H9 (cell line): ENCODE results near the gene LGALS9B. TPM values are rescaled to one million over a fixed set of nuclear protein-coding genes. Genes with fewer than 3 reads are reported as not detected.
"Not testable (repeated sequence)": the region's sequence is repeated elsewhere in the genome, so short reads cannot be mapped to it uniquely, and the experiment has no call there.

Source experiments
- DNase-seq: peaks from one replicate; pipeline ENCODE4 v3.0.0-alpha.2; 2017
- H2AFZ ChIP-seq: one replicate; pipeline ENCODE4 v1.6.1; 2013; ENCODE audit warnings: mild to moderate bottlenecking, low read length, control low read depth, moderate library complexity
- H2AK5ac ChIP-seq: 2 replicates; pipeline ENCODE4 v1.6.1; 2013; ENCODE audit warnings: low read length, control low read depth, mixed read lengths; ENCODE audit not compliant: insufficient read length
- H2BK120ac ChIP-seq: one replicate; pipeline ENCODE4 v1.6.1; 2013; ENCODE audit warnings: low read depth, mild to moderate bottlenecking, low read length, control low read depth, inconsistent platforms; ENCODE audit not compliant: poor library complexity, severe bottlenecking
- H2BK12ac ChIP-seq: 2 replicates; pipeline ENCODE4 v1.6.1; 2013; ENCODE audit warnings: low read length, control low read depth, mixed read lengths, low read depth; ENCODE audit not compliant: insufficient read length
- H2BK15ac ChIP-seq: 2 replicates; pipeline ENCODE4 v1.6.1; 2013; ENCODE audit warnings: low read depth, low read length, control low read depth
- H2BK20ac ChIP-seq: one replicate; pipeline ENCODE4 v1.6.1; 2013; ENCODE audit warnings: low read depth, mild to moderate bottlenecking, low read length, control low read depth, inconsistent platforms; ENCODE audit not compliant: poor library complexity, severe bottlenecking
- H2BK5ac ChIP-seq: 2 replicates; pipeline ENCODE4 v1.6.1; 2013; ENCODE audit warnings: low read length, control low read depth, mixed read lengths; ENCODE audit not compliant: insufficient read length
- H3K14ac ChIP-seq: 2 replicates; pipeline ENCODE4 v1.6.1; 2013; ENCODE audit warnings: low read length, control low read depth; ENCODE audit not compliant: insufficient read depth
- H3K18ac ChIP-seq: 2 replicates; pipeline ENCODE4 v1.6.1; 2013; ENCODE audit warnings: low read depth, mild to moderate bottlenecking, mixed read lengths, low read length, control low read depth; ENCODE audit not compliant: insufficient read length
- H3K23ac ChIP-seq: 2 replicates; pipeline ENCODE4 v1.6.1; 2013; ENCODE audit warnings: low read length, control low read depth, mixed read lengths, low read depth; ENCODE audit not compliant: insufficient read length
- H3K23me2 ChIP-seq: 2 replicates; pipeline ENCODE4 v1.6.1; 2013; ENCODE audit warnings: low read depth, mild to moderate bottlenecking, mixed read lengths, low read length, control low read depth; ENCODE audit not compliant: insufficient read length, poor library complexity, severe bottlenecking
- H3K27ac ChIP-seq: 2 replicates; pipeline ENCODE4 v1.5.1; 2013; ENCODE audit warnings: low read length, control low read depth, mixed read lengths, low read depth; ENCODE audit not compliant: insufficient read length
- H3K27me3 ChIP-seq: 2 replicates; pipeline ENCODE4 v1.6.1; 2013; ENCODE audit warnings: low read length, control low read depth, inconsistent platforms; ENCODE audit not compliant: insufficient read depth
- H3K4ac ChIP-seq: 2 replicates; pipeline ENCODE4 v1.6.1; 2013; ENCODE audit warnings: low read depth, mild to moderate bottlenecking, control low read depth, inconsistent platforms, low read length, moderate library complexity
- H3K4me1 ChIP-seq: 2 replicates; pipeline ENCODE4 v1.6.1; 2013; ENCODE audit warnings: low read length, control low read depth, inconsistent platforms; ENCODE audit not compliant: insufficient read depth
- H3K4me2 ChIP-seq: 2 replicates; pipeline ENCODE4 v1.6.1; 2013; ENCODE audit warnings: low read length, control low read depth, mixed read lengths; ENCODE audit not compliant: insufficient read length, insufficient read depth
- H3K56ac ChIP-seq: 2 replicates; pipeline ENCODE4 v1.6.1; 2013; ENCODE audit warnings: low read depth, mild to moderate bottlenecking, mixed read lengths, low read length, control low read depth; ENCODE audit not compliant: insufficient read length
- H3K79me1 ChIP-seq: 2 replicates; pipeline ENCODE4 v1.6.1; 2013; ENCODE audit warnings: low read depth, mild to moderate bottlenecking, moderate library complexity, low read length, control low read depth, inconsistent platforms; ENCODE audit not compliant: insufficient read depth, poor library complexity, severe bottlenecking
- H3K79me2 ChIP-seq: 2 replicates; pipeline ENCODE4 v1.6.1; 2013; ENCODE audit warnings: low read length, control low read depth, inconsistent platforms; ENCODE audit not compliant: insufficient read depth
- H3K9ac ChIP-seq: 2 replicates; pipeline ENCODE4 v1.6.1; 2013; ENCODE audit warnings: low read length, control low read depth, mixed read lengths; ENCODE audit not compliant: insufficient read length; ENCODE audit errors: extremely low read depth
- H3K9me3 ChIP-seq: one replicate; pipeline ENCODE4 v1.6.1; 2013; ENCODE audit warnings: low read depth, low read length, inconsistent platforms; ENCODE audit not compliant: control insufficient read depth
- H3T11ph ChIP-seq: one replicate; pipeline ENCODE4 v1.6.1; 2013; ENCODE audit warnings: mild to moderate bottlenecking, low read length, control low read depth, inconsistent platforms
- H4K20me1 ChIP-seq: one replicate; pipeline ENCODE4 v1.6.1; 2013; ENCODE audit not compliant: control insufficient read depth, insufficient read length, insufficient read depth
- H4K5ac ChIP-seq: 2 replicates; pipeline ENCODE4 v1.6.1; 2013; ENCODE audit warnings: low read depth, mild to moderate bottlenecking, mixed read lengths, low read length, control low read depth; ENCODE audit not compliant: insufficient read length
- H4K8ac ChIP-seq: replicated peaks from 2 replicates; pipeline ENCODE4 v1.6.1; 2013; ENCODE audit warnings: low read length, control low read depth, mixed read lengths, low read depth; ENCODE audit not compliant: insufficient read length
- H4K91ac ChIP-seq: 2 replicates; pipeline ENCODE4 v1.6.1; 2013; ENCODE audit warnings: low read depth, mild to moderate bottlenecking, moderate library complexity, mixed read lengths, low read length, control low read depth; ENCODE audit not compliant: insufficient read length
- H3K27ac Mint-ChIP-seq, 3 experiments: 2 replicates in 2 of 3; 3 replicates in 1 of 3; pipeline ENCODE4 v1.8.0; 2020 to 2021; ENCODE audit warnings: mixed read lengths in 3 of 3, mild to moderate bottlenecking in 1 of 3, moderate library complexity in 1 of 3
- H3K27me3 Mint-ChIP-seq: 2 replicates; pipeline ENCODE4 v1.8.0; 2021; ENCODE audit warnings: low read depth, mild to moderate bottlenecking, moderate library complexity, mixed read lengths
- H3K36me3 Mint-ChIP-seq, 3 experiments: 2 replicates in 2 of 3; 3 replicates in 1 of 3; pipeline ENCODE4 v1.8.0; 2020 to 2021; ENCODE audit warnings: low read depth in 3 of 3, mixed read lengths in 3 of 3; ENCODE audit not compliant: insufficient read depth in 1 of 3
- H3K4me1 Mint-ChIP-seq, 2 experiments: 2 replicates each; pipeline ENCODE4 v1.8.0; 2020; ENCODE audit warnings: mixed read lengths in 2 of 2
- H3K4me3 Mint-ChIP-seq, 2 experiments: 2 replicates in 1 of 2; 3 replicates in 1 of 2; pipeline ENCODE4 v1.8.0; 2020 to 2021; ENCODE audit warnings: mild to moderate bottlenecking in 2 of 2, mixed read lengths in 2 of 2, moderate library complexity in 1 of 2
- H3K9me3 Mint-ChIP-seq, 2 experiments: 2 replicates in 1 of 2; 3 replicates in 1 of 2; pipeline ENCODE4 v1.8.0; 2020; ENCODE audit warnings: mild to moderate bottlenecking in 2 of 2, mixed read lengths in 2 of 2, moderate library complexity in 1 of 2
- WGBS: extraction: QIAGEN DNeasy Blood & Tissue Kit; methylation state at CpG from one replicate; pipeline ENCODE4 v1.1.7; 2013; ENCODE audit warnings: missing lambda C conversion rate, low lambda C conversion rate, mixed read lengths; ENCODE audit not compliant: insufficient read length; ENCODE audit errors: extremely low coverage; 5-methylcytosine and 5-hydroxymethylcytosine counted together
- total RNA-seq: library from RNA; stranded (reverse); gene quantifications from 2 replicates; pipeline ENCODE4 v1.2.1, GENCODE V29; 2021

LGALS9B gene
- total RNA-seq, 1 experiment from 2014 or later: not detected

- not testable (repeated sequence) for H4K20me1 ChIP-seq, H3K56ac ChIP-seq, H2BK120ac ChIP-seq, H2BK20ac ChIP-seq, H3K79me1 ChIP-seq, H3K27ac ChIP-seq, H2BK5ac ChIP-seq, H3K23me2 ChIP-seq, H3K9ac ChIP-seq, H3K27me3 Mint-ChIP-seq, H4K5ac ChIP-seq, DNase-seq, H3K18ac ChIP-seq, H3K9me3 ChIP-seq, H3K4me2 ChIP-seq, H3K23ac ChIP-seq, H3K27me3 ChIP-seq, H3K9me3 Mint-ChIP-seq, H4K8ac ChIP-seq, H4K91ac ChIP-seq, H3K27ac Mint-ChIP-seq, H2BK15ac ChIP-seq, H2BK12ac ChIP-seq, H3K4me3 Mint-ChIP-seq, H2AK5ac ChIP-seq, H3K4me1 ChIP-seq, H3K4ac ChIP-seq, H3K14ac ChIP-seq, H3K36me3 Mint-ChIP-seq, H3T11ph ChIP-seq, H3K4me1 Mint-ChIP-seq, H3K79me2 ChIP-seq, H2AFZ ChIP-seq
- no CpG with 5 or more reads among the region's 5 CpGs for WGBS
Observed at GRCh38 chr17:20466999-20467398, 340 bp downstream of the LGALS9B start.

- not testable (repeated sequence) for H3K4me3 Mint-ChIP-seq, H3K4me1 Mint-ChIP-seq, H3K23ac ChIP-seq, H3T11ph ChIP-seq, H3K23me2 ChIP-seq, H3K4me2 ChIP-seq, H3K27me3 Mint-ChIP-seq, H3K56ac ChIP-seq, H3K9ac ChIP-seq, H2AK5ac ChIP-seq, DNase-seq, H3K27me3 ChIP-seq, H4K91ac ChIP-seq, H3K27ac Mint-ChIP-seq, H3K27ac ChIP-seq, H2BK5ac ChIP-seq, H3K14ac ChIP-seq, H2BK15ac ChIP-seq, H3K9me3 Mint-ChIP-seq, H3K79me1 ChIP-seq, H3K18ac ChIP-seq, H3K79me2 ChIP-seq, H4K20me1 ChIP-seq, H3K4me1 ChIP-seq, H2AFZ ChIP-seq, H2BK20ac ChIP-seq, H4K8ac ChIP-seq, H3K9me3 ChIP-seq, H4K5ac ChIP-seq, H3K4ac ChIP-seq, H2BK12ac ChIP-seq, H3K36me3 Mint-ChIP-seq, H2BK120ac ChIP-seq
- no CpG with 5 or more reads among the region's 5 CpGs for WGBS
Observed at GRCh38 chr17:20466553-20466952, 786 bp downstream of the LGALS9B start.
